ENCODE data around the gene KCTD3.

DNA sequence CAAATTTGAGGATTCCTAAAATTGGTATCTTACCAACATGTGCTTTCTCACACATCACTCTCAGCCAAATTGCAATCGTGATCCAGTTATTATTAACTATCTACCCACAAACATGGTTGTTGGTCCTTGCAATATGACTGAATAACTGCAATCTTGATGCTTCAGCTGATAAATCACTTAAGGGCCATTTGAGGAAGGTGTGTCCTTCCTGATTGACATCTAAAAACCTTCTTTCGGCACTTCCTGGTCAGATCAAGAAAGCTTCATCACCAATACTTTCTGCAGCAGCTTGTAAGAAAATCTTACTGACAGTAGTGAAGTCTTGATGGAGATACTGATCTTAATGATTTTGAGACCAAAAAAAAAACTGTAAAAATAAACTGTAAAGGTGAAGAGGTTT lies 48.5 kb upstream of the KCTD3 start:
- TF ChIP-seq, protein P1, sequence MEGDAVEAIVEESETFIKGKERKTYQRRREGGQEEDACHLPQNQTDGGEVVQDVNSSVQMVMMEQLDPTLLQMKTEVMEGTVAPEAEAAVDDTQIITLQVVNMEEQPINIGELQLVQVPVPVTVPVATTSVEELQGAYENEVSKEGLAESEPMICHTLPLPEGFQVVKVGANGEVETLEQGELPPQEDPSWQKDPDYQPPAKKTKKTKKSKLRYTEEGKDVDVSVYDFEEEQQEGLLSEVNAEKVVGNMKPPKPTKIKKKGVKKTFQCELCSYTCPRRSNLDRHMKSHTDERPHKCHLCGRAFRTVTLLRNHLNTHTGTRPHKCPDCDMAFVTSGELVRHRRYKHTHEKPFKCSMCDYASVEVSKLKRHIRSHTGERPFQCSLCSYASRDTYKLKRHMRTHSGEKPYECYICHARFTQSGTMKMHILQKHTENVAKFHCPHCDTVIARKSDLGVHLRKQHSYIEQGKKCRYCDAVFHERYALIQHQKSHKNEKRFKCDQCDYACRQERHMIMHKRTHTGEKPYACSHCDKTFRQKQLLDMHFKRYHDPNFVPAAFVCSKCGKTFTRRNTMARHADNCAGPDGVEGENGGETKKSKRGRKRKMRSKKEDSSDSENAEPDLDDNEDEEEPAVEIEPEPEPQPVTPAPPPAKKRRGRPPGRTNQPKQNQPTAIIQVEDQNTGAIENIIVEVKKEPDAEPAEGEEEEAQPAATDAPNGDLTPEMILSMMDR (IDR thresholded peaks at IDR 0.05) = no peak
- TF ChIP-seq POLR2A (IDR thresholded peaks at IDR 0.05) = no peak
